Left renal cortex interstitium (tissue), 4 donors: ENCODE measurements around the gene ZMYND8. TPM values are rescaled to one million over a fixed set of nuclear protein-coding genes. Genes with fewer than 3 reads are reported as not detected.
"Not testable (repeated sequence)": the region's sequence is repeated elsewhere in the genome, so short reads cannot be mapped to it uniquely, and the experiment has no call there.

Experiments
- DNase-seq, 4 donors: peaks; one replicate each; pipeline ENCODE4 v3.0.0-alpha.2; 2013; ENCODE audit warnings: low read depth in 4 of 4, low spot score in 2 of 4, missing footprints in 1 of 4
- polyA plus RNA-seq, 4 donors: library from polyadenylated mRNA; unstranded; fragments of 120-200 nt; gene quantifications; one replicate each; pipeline ENCODE4 v1.2.1, GENCODE V29; 2013; ENCODE audit not compliant: insufficient read length in 4 of 4

The ZMYND8 gene
- polyA plus RNA-seq, 4 donors, result 33.0 to 44.8 (median 42.4) TPM

DNA sequence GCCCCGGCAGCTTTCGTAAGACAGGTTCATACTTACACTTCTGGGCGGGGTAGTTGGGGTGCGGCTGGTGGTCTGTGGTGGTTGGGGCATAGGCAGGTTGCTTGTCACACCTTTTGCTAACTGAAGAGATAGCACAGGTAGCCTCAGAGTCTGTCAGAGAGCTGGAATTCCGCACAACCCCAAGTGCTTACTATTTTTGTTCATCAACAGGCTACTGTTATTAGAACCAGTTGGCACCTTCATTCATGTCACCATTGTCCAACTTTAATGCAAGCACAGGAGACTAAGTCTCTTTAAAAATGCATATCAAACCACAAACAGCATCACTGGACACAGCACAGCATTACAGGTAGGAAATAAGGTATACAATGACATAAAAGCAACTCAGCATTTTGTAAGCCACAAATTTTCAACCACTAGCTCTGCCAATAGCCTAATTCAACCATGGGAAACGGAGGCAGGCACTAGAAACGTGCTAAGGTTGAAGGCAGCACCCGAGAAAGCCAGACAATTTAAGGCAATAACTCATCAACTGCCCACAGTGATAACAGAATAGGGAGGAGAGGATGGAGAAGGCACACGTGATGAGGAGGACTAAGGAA lies 143.8 kb downstream of the ZMYND8 start:
- DNase-seq, result no peak

DNA sequence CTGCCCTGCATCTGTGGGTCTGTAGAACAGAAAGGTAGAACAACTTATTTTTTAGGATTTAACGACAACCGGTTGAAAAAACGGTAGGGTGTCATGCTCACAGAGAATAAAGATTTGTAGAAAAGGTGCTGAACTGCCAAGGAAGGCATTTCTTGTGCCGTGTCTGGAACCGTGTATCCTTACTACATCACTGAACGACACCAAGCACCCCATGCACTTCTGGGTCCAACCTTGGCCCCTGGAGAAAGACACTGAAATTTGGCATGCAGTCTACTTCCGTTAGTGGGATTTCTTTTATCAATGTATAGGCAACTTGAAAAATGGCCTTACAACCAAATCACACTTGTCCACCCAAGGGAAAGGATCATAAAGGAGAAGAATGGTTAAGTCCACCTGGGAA lies 145.5 kb downstream of the ZMYND8 start:
- DNase-seq, result no peak

DNA sequence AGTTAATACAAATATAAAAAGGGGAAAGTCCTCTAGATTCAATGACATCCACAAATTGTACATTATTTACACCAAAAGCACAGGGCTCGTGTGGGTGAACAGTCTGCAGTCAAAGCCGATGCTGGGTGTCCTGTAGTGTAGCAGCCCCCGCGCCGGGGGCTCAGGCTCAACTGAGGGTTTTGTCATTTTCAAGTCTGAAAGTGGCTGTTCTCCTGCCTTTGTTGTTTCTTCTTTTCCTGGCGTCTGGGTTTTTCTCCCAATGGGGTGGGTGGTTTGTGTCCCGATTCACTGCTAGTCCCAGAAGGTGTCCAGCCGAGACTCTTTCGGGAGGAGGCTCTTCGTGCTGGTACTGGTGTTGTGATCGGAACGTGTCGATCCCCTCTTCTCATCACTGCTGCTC lies 146.0 kb downstream of the ZMYND8 start:
- no peak for DNase-seq

DNA sequence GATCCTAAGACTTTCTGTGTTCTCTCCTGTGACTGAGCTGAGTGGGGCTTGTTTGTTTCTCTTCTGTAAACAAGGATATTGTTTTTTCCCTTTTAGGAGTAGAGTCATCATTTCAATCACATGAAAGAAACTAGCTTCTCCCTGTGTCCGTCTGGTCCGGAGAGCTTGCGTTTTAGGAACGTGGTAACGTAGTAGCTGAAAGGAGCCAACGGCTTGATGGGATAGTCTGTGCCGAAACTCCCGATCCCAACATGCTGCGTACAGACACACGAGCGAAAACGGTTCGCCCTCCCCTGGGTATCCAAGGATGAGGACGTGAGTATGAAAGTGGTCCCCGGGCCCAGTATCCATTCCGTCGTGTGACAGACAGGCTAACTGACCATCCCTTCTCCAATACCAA lies 146.5 kb downstream of the ZMYND8 start:
- no peak for DNase-seq

DNA sequence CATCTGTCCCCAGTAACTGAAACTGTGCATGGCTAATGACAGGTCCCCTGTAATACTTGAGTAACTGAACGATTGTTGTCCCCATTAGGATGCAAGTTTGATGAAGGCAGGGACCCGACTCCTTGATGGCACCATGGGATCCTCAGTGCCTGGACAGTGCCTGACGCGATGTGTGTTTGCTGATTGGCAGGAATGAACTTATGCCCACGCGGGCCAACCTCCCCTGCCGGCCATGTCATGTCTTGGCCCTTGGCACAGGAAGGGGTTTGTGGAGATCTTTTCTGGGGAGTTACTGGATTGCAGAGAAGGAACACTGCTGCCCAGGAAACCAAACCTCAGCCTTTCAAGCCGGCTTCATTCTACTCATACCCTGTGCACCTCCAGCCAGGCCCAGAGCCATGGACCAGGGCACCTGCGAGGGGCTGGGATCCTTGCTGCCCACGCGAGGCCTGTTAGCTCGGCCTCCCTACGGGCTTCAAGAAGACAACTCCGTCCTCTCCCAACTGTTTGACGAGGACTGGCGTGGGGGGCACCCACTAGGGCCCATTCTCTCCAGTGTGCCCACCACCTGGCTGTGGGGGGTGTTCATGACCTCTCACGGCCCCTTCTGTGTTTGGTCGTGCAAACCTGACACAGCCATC lies 147.8 kb downstream of the ZMYND8 start:
- no peak for DNase-seq

DNA sequence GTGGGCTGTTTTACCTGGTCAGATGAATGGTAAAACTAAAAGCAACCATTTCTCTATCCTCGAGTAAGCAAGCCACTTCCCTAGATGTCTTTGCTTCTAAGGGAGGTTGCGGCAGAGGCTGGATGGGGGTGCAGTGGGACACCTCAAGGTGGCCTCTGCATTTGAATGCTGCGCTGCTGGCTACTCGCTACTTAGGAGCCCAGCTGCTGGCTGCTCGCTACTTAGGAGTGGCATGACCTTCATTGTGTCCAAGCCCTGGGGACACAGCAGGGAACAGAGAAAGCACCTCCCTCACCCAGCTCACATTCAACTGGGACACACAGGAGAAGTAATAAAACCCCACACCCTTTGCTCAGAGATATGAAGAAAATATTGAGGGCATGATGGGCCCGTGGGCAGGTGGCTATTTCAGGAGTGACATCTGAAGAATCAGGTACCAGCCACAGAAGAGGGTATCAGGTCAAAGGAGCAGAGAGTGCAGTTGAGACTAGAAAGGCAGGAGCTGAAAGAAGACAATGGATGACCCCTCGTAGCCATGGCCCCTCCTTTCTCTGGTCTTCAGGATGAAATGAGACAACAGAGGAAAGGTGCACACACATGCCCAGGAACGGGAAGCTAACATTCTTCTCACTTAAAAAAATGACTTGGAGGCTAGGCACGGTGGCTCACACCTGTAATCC lies 149.4 kb downstream of the ZMYND8 start:
- DNase-seq, result no peak

DNA sequence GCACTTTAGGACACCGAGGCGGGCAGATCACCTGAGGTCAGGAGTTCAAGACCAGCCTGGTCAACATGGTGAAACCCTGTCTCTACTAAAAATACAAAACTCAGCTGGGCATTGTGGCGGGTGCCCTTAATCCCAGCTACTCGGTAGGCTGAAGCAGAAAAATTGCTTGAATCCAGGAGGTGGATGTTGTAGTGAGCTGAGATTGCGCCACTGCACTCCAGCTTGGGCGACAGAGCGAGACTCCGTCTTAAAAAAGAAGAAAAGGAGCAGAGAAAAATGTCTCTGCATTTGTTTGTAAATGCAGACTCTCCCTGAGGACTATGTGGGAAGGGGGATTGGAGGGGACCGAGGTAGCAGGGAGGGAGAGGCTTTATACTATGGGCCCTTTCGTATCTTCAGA lies 149.9 kb downstream of the ZMYND8 start:
- DNase-seq, result not testable (repeated sequence)

DNA sequence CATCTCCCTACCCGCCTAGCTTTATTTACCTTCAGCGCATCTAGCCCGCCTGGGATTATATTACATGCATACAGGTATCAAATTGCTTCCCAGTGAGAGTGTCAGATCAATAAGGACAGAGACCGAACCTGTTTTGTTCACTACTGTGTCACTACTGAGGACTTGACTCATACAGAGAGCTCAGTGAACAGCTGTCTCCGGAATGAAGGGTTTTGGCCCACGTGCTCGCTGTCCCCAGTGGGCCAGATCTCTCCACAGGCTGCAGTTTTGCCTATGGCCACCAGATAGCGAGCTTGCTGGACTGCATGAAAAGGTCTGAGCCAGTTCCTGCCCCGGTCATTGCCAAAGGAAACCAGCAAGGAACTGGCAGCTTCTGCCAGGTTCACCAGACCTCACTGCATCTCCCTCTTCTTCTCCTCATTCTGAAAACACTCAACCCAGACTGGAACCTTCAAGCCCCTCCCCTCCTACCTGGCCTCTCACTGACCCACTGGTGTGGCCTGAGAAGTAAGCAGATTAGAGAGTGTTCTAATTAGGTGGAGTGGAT lies 150.8 kb downstream of the ZMYND8 start:
- DNase-seq, result no peak

DNA sequence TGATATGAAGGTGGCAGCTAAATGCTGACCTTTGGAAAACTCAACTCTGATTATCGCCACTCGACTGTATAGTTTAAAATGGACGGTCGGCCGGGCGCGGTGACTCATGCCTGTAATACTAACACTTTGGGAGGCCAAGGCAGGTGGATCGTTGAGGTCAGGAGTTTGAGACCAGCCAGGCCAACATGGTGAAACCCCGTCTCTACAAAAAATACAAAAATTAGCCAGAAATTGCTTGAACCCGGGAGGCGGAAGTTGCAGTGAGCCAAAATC lies 151.7 kb downstream of the ZMYND8 start:
- not testable (repeated sequence) for DNase-seq

DNA sequence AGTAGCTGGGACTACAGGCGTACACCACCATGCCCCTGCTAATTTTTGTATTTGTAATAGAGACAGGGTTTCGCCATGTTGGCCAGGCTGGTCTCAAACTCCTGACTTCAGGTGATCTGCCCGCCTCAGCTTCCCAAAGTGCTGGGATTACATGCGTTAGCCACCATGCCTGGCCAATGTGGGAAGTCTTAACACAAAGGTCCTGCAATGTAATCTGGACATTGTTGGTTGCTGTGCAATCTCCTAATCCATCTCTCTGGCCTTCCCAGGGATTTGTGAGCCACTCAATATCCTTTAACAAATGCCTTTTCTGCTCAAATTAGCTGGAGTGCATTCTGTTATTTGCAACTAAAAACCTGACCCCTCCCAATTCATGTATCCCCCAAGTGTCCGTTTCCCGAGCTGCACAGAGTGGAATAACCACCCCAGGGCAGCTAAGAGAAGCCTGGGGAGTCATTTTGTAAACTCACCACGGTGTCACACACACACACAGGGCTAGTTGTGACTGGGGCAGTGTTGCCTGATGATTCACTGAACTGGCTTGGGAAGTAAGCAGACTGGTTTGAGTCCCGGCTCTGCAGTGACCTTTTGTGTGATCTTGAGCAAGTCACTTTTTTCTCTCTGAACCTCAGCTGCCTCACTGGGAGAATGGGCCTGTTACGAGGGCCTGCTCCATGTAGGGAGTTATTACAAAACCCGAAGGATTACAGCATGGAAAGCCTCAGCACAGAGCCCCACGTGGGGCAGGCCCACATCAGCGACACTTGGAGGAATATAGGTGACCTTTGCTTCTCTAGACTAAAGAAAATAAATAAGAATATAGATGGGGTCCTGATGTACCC lies 152.3 kb downstream of the ZMYND8 start:
- no peak for DNase-seq

DNA sequence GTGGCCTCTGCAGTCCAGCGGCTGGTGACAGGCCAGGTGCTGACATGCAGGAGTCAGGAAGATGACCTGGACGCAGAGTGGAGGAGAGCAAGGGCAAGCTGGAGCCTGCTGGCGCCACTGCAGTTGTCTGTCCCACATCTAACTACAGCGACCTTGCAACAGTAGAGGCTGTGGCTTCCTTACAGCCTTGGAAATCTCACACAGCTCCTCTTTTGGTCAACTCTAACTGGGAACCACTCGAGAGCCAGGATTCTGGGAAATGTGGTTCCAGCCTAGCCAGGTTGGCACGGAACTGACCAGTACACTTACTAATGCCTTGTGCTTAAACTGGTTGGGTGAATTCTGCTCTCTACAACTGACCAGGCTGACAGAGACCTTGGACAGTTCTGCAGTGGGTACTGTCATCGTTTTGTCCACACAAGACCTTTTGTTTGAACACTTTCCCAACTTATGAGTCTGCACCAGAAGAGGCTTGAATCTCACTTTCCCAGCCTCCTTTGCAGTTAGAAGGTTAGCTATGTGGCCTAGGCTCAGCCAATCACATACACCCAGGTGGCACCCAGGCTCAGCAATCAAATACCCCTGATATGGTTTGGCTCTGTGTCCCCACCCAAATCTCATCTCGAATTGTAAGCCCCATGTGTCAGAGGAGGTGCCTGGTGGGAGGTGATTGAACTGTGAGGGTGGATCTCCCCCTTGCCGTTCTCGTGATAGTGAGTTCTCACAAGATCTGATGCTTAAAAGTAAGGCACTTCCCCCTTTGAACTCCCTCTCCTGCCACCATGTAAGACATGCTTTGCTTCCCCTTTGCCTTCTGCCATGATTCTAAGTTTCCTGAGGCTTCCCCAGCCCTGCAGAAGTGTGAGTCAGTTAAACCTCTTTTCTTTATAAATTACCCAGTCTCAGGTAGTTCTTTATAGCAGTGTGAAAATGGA lies 153.5 kb downstream of the ZMYND8 start:
- DNase-seq, result no peak

DNA sequence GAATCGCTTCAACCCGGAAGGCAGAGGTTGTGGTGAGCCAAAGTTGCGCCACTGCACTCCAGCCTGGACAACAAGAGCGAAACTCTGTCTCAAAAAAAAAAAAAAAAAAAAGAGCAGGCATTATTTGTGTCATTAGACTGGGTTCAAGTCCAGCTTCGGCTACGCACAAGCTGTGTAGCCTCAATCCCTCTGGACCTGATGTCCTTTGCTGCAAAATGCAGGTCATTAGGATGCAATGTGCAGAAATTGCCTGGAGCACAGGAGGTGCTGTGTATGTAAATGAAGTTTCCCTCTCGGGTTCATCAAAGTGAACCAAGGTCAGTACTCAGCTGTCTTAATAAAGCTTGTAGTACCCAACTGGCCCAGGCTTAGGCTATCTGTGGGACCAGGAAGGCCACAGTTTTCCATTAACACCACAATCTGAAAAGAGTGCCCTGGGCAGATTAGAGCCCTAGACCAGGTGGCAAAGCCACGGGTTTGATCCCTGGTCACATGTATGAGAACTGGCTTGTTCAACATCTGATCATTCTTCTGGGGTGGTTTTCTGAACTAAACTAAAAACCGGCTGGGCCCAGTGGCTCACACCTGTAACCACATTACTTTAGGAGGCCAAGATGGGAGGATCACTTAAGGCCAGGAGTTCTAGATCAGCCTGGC lies 155.3 kb downstream of the ZMYND8 start:
- no peak for DNase-seq

DNA sequence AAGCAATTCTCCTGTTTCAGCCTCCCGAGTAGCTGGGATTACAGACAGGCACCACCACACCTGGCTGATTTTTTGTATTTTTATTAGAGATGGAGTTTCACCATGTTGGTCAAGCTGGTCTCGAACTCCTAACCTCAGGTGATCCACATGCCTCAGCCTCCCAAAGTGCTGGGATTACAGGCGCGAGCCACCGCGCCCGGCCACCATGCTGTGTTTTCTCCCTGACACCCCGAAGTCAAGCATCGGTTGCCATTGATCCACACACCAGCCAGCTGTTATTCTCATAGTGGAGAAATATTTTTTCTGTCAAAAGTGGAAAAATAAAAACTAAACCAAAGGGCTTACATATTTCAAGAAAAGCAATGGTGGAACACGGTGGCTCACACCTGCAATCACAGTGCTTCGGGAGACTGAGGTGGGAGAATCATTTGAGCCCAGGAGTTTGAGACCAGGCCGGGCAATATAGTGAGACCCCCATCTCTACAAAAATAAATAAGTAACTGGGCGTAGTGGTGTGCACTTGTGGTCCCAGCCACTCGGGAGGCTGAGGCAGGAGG lies 157.4 kb downstream of the ZMYND8 start:
- DNase-seq, result no peak

DNA sequence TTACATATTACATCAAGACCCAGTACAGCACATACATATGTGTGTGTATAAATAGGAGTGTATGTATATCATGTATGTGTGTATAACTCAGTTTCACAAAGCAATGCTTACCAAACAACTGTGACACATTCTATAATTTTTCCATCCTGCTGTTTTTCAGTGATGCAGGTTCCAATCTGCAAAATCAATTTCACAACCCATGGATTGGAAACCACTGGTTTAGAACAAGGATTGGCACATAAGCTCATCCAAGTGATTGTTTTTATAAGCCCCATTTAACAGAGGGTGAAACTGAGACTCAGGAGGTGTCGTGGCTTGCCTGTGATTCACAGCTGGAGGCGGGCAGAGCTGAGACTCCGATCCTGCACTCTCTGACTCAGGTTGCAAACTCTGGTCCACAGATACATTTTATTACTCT lies 158.2 kb downstream of the ZMYND8 start:
- no peak for DNase-seq

DNA sequence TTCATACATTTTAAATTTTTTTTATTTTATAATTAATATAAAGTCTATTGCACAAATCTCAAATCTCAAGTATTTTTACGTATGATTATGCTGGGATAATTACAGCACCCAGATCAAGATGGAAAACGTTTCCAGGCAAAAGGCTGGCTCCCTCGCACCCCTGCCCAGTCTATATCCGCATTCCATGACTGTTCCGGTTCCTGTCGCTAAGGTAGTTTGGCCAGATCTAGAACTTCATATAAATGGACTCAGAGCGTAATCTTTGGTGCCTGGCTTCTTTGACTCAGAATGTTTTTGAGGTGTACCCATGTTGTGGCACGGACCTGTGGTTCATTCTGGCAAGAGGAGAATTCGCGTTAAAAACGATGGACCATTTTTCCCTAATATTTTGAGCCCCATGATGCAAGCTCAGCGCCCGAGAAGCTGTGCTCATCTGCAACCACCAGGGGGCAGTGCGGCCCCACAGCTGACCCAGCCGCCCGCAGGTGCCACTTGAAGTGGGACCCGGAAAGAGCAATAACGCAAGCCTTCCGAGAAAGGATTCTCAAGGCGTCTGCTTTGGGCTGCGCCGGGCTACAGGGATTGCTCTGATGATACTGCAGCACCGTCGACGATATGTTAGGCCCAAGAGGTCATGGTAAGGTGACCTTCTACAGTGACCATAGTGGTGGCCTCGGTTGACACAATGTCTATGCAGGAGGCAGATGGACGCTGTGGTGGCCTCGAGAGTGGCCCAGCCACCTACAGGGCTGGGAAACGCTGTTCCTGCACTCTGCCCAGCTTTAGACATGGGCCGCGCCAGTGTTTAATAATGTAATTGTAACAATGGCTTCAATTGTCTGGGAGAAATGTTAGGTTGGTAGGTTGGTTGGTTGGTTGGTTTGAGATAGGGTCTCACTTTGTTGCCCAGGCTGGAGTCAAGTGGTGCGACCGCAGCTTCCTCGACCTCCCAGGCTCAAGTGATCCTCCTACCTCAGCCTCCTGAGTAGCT lies 160.1 kb downstream of the ZMYND8 start:
- peak in 3 of 4 donors; percentile 24 to 32 (median 31) for DNase-seq

DNA sequence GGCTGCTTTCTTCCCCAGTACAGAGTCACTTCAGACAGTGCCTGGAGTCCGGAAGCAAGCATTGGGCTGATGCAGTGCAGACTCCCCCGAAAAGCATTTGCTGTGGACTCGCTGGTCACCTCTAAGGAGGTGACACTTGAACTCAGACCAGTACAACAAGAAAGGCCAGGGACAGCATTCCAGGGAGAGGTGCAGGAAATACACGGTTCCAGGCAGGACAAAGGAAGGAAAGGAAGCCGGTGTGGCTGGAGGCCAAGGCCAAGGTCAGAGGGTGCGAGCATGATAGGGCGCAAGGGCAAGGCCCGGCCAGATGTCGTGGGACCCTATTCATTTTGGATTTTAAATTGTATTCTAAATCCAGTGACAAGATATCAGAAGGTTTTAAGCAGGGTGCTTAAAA lies 160.9 kb downstream of the ZMYND8 start:
- no peak for DNase-seq

DNA sequence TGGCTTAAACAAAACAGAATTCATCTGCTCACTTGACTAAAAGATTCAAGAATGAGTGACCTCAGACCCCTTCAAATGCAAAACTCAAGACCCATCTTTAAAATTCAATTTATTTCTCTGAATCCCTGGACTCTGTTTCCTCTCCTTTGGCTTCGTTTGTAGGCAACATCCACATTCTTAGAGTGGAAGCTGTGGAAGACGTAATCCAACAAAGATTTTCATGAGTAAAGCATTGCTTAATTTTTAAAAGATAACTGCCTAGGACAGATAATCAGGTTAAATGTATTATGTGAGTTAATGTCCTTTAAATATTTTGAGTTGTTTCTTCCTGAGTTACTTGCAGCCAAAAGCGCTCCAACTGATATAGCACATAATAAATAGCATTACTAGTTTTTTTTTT lies 164.5 kb downstream of the ZMYND8 start:
- no peak for DNase-seq

DNA sequence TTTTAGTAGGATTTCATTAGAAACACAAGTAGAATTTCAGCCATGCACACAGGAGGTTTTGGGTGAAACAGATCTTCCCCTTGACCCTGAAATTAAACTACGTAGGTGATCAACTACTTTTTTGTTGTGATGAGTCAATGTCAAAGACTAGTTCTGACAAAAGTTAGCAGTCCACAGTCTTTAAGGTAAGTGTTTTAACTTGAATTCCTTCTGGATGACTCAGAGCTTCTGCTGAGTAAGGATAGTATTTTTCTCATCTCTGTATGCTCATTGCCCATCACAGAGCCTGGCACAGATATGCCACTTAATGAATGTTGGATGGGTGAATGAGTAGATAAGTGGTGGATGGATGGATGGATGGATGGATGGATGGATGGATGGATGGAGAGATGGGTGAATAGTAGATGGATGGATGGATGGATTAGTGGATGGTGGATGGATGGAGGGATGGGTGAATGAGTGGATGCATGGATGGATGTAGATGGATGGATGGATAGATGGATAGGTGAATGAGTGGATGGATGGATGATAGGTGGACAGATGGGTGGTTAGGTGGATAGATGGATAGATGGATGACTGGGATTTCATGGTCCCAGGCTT lies 165.3 kb downstream of the ZMYND8 start:
- no peak for DNase-seq
